NCI-H2196 treated with DMSO at 0.1 percent for 48 hours (cell line): ENCODE results near the gene TBX15.

Experiments
- DNase-seq: peaks from one replicate; lab custom pipeline; 2025; ENCODE audit not compliant: unreplicated experiment; lab: John Stamatoyannopoulos, UW

Gene TBX15

DNA sequence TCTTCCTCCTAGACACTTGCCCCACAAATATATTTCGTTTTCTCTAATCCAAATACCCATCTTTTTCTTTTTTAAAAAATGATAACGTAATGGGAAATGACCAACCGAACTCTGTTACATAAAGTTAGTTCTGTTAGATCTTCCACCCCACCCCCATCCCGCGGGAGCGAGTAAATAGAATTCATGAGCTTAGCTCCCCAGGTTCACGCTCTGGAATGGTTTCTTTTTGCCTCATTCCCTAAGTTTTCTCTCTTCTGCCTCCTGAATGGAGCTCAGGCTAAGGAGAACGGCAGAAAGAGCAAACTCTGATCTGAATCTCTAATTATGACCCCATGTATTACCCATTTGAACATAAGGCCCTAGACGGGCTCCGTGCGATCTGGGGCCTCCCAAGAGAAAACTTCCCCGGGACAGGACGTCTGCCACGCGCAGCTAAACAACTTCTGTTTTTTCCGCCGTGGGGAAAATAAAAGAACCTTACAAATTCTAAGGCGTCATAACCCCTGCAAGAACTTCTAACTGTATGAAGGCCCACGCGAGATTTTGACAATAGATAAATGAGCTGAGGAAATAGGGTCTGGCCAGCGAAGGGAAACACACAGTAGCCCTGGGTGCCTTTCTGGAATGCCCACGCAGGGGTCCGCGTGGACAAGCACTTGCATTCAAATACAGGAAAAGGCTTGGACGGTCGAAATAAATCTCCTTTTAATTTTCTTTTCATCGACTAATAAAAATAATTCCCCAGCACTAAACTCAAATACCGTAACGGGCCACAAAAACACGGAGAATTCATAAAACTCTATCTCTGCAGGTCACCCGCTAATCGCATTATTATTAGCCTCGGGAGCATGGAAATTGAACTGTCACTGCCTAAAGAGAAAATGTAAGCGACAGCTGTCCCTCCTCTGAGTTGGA is 2.2 kb downstream of the TBX15 start:
- no peak for DNase-seq

DNA sequence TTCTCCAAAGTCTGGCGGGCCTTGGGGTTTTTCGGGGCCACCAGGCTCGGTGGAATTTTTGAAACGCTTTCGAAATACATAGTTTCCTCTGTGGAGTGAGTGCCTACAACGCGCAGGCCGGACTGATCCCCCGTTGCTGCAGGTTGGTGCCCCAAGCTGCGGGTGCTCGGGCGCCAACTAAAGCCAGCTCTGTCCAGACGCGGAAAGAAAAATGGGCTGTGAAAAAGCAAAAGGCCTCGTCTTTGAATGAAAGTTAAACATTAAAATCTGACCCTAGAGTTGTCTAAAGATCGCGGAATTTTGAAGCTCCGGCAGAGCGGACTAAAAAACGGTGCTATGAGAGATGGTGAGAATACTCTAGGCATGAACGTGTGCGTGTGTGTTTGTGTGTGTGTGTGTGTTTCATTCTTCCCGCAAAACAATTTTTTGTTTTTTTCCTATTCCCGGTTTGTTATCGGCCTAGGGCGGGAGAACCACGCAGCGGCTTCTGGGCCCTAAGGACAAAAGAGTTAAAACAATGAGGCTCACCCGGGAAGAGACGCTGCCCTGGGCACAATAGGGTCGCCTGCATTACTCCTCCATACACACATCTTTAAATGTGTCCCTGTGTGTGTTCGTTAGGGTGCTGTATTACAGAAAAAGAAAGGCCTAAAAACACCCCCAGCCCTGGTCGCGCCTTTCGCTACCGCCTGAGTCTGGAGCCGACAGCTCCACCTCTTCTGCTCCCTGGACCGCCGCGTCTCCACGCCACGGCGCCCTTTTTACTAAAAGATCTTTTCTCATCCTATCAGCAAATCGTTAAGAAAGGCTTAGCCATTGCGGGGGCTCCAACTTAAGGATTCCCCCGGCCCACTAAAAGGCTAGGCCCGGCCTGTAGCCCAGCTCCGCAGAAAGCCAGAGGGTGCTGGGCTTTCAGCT is 3.2 kb downstream of the TBX15 start:
- no peak for DNase-seq

- DNase-seq, result no peak
Measured at GRCh38 chr1:118984086-118984721, 3.9 kb downstream of the TBX15 start.

DNA sequence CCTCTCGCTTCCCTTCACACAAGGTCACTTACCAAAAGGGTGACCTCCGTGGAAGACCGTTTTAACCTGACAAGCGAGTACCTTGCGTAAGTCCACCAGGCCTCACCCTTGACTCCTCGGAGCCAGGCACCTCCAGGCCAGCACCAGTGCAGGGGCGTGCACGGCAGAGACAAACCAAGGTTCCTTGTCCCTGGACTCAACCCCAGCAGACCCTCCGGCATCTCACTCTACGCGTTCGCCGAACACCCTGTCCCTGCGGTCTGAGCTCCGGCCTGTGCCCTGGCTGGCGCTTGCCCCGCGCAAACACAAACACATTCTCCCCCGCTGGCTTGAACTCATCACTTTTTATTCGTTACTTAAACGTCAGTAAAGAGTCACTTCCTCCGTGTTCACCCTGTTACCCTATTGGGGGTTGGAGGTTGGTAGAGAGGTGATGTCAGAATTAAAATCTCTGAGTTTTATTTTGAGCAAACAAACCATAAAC is 4.5 kb downstream of the TBX15 start:
- DNase-seq, result no peak

GRCh38 chr1:118982821-118983557 is 5.2 kb downstream of the TBX15 start:
- DNase-seq, result no peak

GRCh38 chr1:118982266-118982665 is 5.9 kb downstream of the TBX15 start:
- no peak for DNase-seq

DNA sequence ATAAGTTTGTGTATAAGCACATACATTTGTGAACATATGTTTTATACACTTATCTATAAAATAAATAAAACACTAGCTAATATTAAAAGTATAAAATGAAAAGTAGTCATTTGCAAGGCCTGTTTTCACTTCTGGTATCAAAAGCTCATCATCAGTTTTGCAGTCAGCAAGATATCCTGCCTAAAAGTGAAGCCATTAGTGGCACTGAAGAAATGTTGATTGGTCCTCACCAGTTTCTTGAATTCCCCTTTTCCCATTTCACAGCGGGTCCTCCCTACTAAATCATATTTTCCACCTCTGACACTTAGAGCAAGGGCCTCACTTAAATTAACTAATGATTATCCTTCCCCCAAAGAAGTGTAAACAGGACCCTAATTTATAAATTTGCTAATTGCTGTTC is 6.7 kb downstream of the TBX15 start:
- no peak for DNase-seq

DNA sequence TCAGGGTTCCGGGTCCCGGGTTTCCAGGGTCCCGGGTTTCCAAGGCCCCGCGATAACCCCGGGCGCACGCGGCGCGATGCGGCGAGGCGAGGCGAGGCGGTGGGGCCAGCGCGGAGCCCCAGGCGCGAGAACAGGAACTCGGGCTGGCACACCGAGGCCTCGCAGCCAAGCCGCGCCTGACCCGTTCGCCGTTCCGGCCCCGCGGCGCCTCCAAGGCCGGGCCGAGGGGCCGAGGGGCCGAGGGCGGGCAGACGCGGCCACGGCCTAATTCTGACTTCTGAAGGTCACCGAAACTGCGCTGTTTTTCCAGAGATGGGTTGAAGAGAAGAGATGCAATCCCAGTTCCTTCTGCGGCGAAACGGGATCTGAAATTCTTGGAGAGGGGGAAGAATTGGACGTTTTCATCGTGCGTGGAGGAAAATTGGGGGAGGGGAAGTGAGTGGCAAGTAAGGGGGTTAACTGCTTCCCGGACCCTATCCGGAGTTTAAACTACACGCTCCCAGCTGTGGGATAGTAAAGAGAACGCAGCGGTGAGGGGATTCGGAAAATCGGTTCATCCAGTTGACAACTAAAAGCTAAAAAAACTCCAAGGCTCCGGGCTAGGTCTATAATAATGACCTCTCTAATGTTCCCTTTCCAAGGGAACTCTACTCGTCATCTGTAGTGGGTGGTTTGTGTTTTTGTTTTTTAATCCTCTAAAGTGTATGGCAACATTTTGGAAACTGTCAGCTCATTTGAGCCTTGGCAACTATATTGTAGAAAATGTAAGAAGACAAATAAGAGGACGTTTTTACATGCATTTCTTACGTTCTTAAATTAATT is 8.2 kb downstream of the TBX15 start:
- DNase-seq, result no peak

GRCh38 chr1:118978914-118979701 is 9.0 kb downstream of the TBX15 start:
- DNase-seq, result no peak

DNA sequence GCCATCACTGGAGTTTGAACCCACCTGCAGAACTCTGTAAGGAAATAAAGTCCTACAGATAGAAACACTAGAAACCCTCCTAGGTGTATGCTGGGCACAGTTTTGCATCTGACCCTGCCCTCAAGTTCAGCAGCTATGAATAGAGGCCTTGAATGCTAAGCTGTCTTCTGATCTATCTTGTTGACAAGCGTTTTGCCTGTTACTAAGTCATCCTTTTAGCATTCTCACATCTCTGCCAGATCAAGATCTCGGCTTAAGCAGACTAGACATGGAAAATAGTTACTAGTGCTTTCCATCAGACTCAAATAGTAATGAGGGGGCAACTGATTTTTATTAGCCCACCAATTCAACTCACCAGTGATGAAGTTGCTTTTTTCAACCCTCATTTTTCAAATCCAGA is 10.5 kb downstream of the TBX15 start:
- DNase-seq, result no peak

DNA sequence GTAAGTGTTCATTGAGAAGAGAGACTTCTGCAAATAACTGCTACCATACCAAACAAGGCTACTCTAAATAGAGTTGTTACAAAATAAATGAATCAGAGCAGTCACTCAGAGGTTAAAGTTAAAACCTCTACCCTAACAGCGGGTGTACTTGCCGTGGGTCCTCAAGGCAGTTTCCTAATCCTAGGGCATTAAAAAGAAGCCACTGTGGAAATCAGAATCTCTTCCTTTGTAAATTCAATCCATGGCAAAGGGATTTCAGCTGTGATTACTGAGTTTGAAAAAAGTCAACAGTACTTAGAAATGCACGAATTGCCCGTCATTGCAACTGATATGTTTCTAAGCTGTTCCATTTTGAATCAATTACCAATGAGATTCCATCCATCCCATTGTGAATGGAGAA is 13.5 kb downstream of the TBX15 start:
- DNase-seq, result no peak

GRCh38 chr1:118973531-118974137 is 14.5 kb downstream of the TBX15 start:
- no peak for DNase-seq

DNA sequence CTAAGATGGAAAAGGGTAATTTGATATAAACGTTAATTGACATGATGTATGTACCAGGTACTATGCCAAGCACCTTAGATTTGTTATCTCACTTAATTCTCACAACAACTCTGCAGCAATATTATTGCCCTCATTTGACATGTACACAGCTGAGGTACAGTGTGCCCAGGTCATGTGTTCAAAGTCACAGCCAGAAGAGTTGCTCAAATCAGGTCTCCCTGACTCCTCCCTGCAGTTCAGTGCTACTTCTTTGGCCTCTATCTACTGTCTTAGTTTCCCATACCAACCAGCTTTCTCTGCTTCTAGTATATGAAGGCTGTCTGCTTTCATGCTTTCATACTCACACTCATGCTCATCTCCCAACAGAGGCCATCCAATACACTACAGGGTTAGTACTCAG is 15.1 kb downstream of the TBX15 start:
- DNase-seq, result no peak

DNA sequence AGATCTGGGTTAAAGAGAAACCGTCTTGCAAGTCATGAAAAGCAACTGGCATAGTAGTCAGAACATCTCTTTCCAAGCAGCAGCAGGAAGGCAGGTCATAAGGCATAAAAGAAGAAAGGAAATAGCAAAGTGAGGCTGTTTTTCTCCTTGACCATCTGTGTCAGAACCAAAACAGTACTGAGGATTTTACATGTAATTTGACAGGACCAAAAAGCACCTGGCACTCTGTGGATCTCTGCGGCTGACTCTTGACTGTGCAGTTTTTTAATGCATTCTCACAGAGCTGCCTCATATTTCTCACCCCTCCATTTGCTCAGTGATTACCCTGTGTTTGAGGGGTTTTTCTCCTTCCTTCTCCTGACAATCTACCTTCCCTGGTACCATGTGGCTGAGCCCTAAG is 17.7 kb downstream of the TBX15 start:
- DNase-seq, result no peak

- no peak for DNase-seq
Measured at GRCh38 chr1:118963456-118964430, 24.4 kb downstream of the TBX15 start.

GRCh38 chr1:118963138-118963455 is 25.0 kb downstream of the TBX15 start:
- DNase-seq, result no peak

GRCh38 chr1:118961156-118961555 is 27.0 kb downstream of the TBX15 start:
- DNase-seq, result no peak
